NCI-H774 (cell line): Measurements from ENCODE around the gene VPS39.
"Not testable (repeated sequence)": the region's sequence is repeated elsewhere in the genome, so short reads cannot be mapped to it uniquely, and the experiment has no call there.

Experiments
- DNase-seq: peaks from one replicate; lab custom pipeline; 2025; lab: John Stamatoyannopoulos, UW

The VPS39 gene

GRCh38 chr15:42207674-42208579 is at the start of gene VPS39:
VPS39 (minus strand) TSS chr15:42208304; CDS start chr15:42208153, 151 bp downstream.
- peak; percentile 80 for DNase-seq

GRCh38 chr15:42253300-42253699 is 45.2 kb upstream of the VPS39 start:
- no peak for DNase-seq

GRCh38 chr15:42240823-42241222 is 32.7 kb upstream of the VPS39 start:
- no peak for DNase-seq

- DNase-seq: no peak
These were observed 31.6 kb upstream of the VPS39 start for GRCh38 chr15:42239528-42240182.

GRCh38 chr15:42233107-42233506 is 25.0 kb upstream of the VPS39 start:
- DNase-seq: no peak

- no peak for DNase-seq
These were observed 24.5 kb upstream of the VPS39 start for GRCh38 chr15:42232606-42233005.

GRCh38 chr15:42231088-42231487 is 23.0 kb upstream of the VPS39 start:
- DNase-seq: no peak

- DNase-seq: not testable (repeated sequence)
These were observed 20.9 kb upstream of the VPS39 start for GRCh38 chr15:42228981-42229380.

- no peak for DNase-seq
These were observed 19.9 kb upstream of the VPS39 start for GRCh38 chr15:42228036-42228435.

GRCh38 chr15:42226648-42227047 is 18.5 kb upstream of the VPS39 start:
- peak; percentile 20 for DNase-seq

- DNase-seq: peak; percentile 10
These were observed 12.1 kb upstream of the VPS39 start for GRCh38 chr15:42220216-42220615.

GRCh38 chr15:42218953-42219592 is 11.0 kb upstream of the VPS39 start:
- no peak for DNase-seq

GRCh38 chr15:42217568-42217967 is 9.5 kb upstream of the VPS39 start:
- DNase-seq: no peak

GRCh38 chr15:42215913-42216829 is 8.1 kb upstream of the VPS39 start:
- DNase-seq: no peak

- DNase-seq: no peak
These were observed 6.5 kb upstream of the VPS39 start for GRCh38 chr15:42214600-42214999.

- no peak for DNase-seq
These were observed 5.4 kb upstream of the VPS39 start for GRCh38 chr15:42213511-42213910.

GRCh38 chr15:42210696-42211095 is 2.6 kb upstream of the VPS39 start:
- DNase-seq: no peak

GRCh38 chr15:42206406-42206805 is 1.7 kb downstream of the VPS39 start:
- no peak for DNase-seq

GRCh38 chr15:42203891-42204290 is 4.2 kb downstream of the VPS39 start:
- DNase-seq: no peak

- DNase-seq: no peak
These were observed 5.5 kb downstream of the VPS39 start for GRCh38 chr15:42202653-42203052.

GRCh38 chr15:42201801-42202200 is 6.3 kb downstream of the VPS39 start:
- DNase-seq: no peak

GRCh38 chr15:42199126-42199525 is 9.0 kb downstream of the VPS39 start:
- no peak for DNase-seq
